Measurements from ENCODE around the gene SDHAF1.

DNA sequence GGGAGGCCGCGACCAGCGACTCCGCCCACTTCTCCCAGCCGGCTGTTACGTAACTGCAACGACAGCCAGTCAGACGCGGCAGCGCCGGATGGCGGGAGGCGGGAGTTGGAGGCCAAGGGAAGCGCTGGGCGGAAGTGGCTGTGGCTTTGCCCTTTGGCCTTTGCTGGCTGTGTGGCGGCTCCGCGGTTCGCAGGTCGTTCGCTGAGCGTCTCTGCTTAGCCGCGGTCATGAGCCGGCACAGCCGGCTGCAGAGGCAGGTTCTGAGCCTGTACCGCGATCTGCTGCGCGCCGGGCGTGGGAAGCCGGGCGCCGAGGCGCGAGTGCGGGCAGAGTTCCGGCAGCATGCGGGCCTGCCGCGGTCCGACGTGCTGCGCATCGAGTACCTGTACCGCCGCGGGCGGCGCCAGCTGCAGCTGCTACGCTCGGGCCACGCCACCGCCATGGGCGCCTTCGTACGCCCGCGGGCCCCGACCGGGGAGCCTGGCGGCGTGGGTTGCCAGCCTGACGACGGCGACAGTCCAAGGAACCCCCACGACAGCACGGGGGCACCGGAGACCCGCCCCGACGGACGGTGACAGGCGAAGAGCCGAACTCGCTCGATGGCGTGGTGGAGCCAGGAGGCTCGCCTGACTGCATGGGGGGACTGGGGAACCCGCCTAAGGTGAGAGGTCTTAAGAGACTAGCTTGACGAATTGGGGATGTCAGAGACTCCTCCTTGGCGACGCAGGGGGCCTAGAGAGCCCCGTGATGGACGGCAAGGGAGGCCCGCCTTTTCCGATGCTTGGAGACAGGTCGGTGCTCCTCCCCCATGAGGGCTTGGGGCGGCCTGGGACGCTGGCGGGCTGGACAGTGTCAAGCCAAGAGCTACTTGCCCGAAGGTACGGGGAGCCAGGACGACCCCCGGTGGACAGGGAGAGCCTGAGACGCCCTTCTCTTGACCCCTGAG is at the start of gene SDHAF1:
- TF ChIP-seq TCF12 (IDR thresholded peaks at IDR 0.05) (no peak), NFIC (IDR thresholded peaks at IDR 0.05; ENCODE audit: borderline replicate concordance) (no peak), JUND (IDR thresholded peaks at IDR 0.05) (no peak), RAD21 (IDR thresholded peaks at IDR 0.05; ENCODE audit: low read length) (no peak), EP300 (IDR thresholded peaks at IDR 0.05; ENCODE audit: borderline replicate concordance in 1 of 2, low read depth in 1 of 2, low read length in 1 of 2) (no peak), NRF1 (IDR thresholded peaks at IDR 0.05; ENCODE audit: low read depth, low read length) (no peak), SMC3 (IDR thresholded peaks at IDR 0.05; ENCODE audit: low read depth, low read length) (no peak)
- TF ChIP-seq, protein P1, sequence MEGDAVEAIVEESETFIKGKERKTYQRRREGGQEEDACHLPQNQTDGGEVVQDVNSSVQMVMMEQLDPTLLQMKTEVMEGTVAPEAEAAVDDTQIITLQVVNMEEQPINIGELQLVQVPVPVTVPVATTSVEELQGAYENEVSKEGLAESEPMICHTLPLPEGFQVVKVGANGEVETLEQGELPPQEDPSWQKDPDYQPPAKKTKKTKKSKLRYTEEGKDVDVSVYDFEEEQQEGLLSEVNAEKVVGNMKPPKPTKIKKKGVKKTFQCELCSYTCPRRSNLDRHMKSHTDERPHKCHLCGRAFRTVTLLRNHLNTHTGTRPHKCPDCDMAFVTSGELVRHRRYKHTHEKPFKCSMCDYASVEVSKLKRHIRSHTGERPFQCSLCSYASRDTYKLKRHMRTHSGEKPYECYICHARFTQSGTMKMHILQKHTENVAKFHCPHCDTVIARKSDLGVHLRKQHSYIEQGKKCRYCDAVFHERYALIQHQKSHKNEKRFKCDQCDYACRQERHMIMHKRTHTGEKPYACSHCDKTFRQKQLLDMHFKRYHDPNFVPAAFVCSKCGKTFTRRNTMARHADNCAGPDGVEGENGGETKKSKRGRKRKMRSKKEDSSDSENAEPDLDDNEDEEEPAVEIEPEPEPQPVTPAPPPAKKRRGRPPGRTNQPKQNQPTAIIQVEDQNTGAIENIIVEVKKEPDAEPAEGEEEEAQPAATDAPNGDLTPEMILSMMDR (IDR thresholded peaks at IDR 0.05), result no peak
